Neuron (in vitro differentiated cells): Measurements from ENCODE around the gene ZFYVE16.
"Not testable (repeated sequence)": the region's sequence is repeated elsewhere in the genome, so short reads cannot be mapped to it uniquely, and the experiment has no call there.

Source experiments
- H2AFZ ChIP-seq: one replicate; pipeline ENCODE4 v1.6.1; 2013; ENCODE audit warnings: low read depth, mild to moderate bottlenecking, inconsistent platforms, low read length, moderate library complexity
- H3K27me3 ChIP-seq: one replicate; pipeline ENCODE4 v1.6.1; 2013; ENCODE audit warnings: low read length; ENCODE audit not compliant: insufficient read depth
- H3K36me3 ChIP-seq: one replicate; pipeline ENCODE4 v1.6.1; 2013; ENCODE audit warnings: low read length; ENCODE audit not compliant: insufficient read depth
- H3K4me1 ChIP-seq: one replicate; pipeline ENCODE4 v1.6.1; 2013; ENCODE audit warnings: low read length; ENCODE audit not compliant: insufficient read depth
- H3K4me3 ChIP-seq: 2 replicates; pipeline ENCODE4 v1.5.1; 2013; ENCODE audit warnings: mild to moderate bottlenecking, low read length, moderate library complexity
- H3K9me3 ChIP-seq: one replicate; pipeline ENCODE4 v1.6.1; 2013; ENCODE audit warnings: low read length

The ZFYVE16 gene

DNA sequence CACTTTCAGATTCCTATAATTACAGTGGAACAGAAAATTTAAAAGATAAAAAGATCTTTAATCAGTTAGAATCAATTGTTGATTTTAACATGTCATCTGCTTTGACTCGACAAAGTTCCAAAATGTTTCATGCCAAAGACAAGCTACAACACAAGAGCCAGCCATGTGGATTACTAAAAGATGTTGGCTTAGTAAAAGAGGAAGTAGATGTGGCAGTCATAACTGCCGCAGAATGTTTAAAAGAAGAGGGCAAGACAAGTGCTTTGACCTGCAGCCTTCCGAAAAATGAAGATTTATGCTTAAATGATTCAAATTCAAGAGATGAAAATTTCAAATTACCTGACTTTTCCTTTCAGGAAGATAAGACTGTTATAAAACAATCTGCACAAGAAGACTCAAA is 29.5 kb downstream of the ZFYVE16 start:
- no peak overlapping the region for H2AFZ ChIP-seq

DNA sequence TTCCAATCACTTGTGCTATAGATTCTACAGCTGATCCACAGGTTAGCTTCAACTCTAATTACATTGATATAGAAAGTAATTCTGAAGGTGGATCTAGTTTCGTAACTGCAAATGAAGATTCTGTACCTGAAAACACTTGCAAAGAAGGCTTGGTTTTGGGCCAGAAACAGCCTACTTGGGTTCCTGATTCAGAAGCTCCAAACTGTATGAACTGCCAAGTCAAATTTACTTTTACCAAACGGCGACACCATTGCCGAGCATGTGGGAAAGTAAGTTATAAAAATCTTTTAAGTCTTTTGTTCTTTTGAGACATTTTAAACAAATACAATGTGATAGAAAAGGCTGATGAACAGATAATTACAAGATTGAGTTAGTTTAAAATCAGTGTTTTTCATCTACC is 30.9 kb downstream of the ZFYVE16 start:
- peaks cover 83% of the 10 kb centered on the region for H3K36me3 ChIP-seq
- no peak overlapping the region for H2AFZ ChIP-seq
- no peak overlapping the region for H3K4me3 ChIP-seq

More for the DNA sequence above, 29.5 kb downstream of the ZFYVE16 start:
- Histone ChIP-seq H3K36me3 (peaks cover 71% of the 10 kb centered on the region), H3K27me3 (no peaks in the 10 kb centered on the region), H3K4me3 (no peak overlapping the region), H3K4me1 (no peaks in the 10 kb centered on the region), H3K9me3 (peaks cover 12% of the 10 kb centered on the region)

DNA sequence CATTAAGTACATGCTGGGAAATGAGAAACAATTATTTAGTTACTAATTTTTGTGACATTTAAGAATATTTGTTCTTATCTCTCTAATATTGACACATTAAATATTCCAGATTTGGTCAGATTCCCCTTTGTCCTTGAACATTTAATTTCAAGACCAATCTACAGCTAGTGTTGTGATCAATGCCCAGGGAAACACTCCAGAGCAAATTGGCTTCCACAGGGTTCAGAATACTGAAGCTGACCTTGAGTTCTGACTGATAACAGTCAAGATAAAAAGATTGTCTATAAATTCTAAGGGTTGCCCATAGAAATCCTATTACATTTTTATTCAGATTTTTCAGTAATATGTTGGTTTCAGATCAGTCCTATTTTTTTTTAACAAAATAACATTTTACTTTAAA is 31.3 kb downstream of the ZFYVE16 start:
- peaks cover 84% of the 10 kb centered on the region for H3K36me3 ChIP-seq
- H2AFZ ChIP-seq = no peak overlapping the region
- no peaks in the 10 kb centered on the region for H3K4me1 ChIP-seq
- peaks cover 12% of the 10 kb centered on the region for H3K9me3 ChIP-seq
- no peak overlapping the region for H3K4me3 ChIP-seq
- H3K27me3 ChIP-seq = no peaks in the 10 kb centered on the region

More for the DNA sequence above, 30.9 kb downstream of the ZFYVE16 start:
- Histone ChIP-seq H3K4me1 (no peaks in the 10 kb centered on the region), H3K9me3 (peaks cover 12% of the 10 kb centered on the region), H3K27me3 (no peaks in the 10 kb centered on the region)

GRCh38 chr5:80442742-80443141 is 34.9 kb downstream of the ZFYVE16 start:
- H3K4me3 ChIP-seq = no peak overlapping the region
- no peaks in the 10 kb centered on the region for H3K27me3 ChIP-seq
- H3K36me3 ChIP-seq = peaks cover 81% of the 10 kb centered on the region
- H2AFZ ChIP-seq = no peak overlapping the region
- H3K9me3 ChIP-seq = no peaks in the 10 kb centered on the region
- no peaks in the 10 kb centered on the region for H3K4me1 ChIP-seq

GRCh38 chr5:80453366-80453765 is 45.5 kb downstream of the ZFYVE16 start:
- no peak overlapping the region for H2AFZ ChIP-seq
- no peak overlapping the region for H3K4me3 ChIP-seq
- H3K27me3 ChIP-seq = no peaks in the 10 kb centered on the region
- no peaks in the 10 kb centered on the region for H3K9me3 ChIP-seq
- no peaks in the 10 kb centered on the region for H3K4me1 ChIP-seq
- H3K36me3 ChIP-seq = peaks cover 62% of the 10 kb centered on the region

DNA sequence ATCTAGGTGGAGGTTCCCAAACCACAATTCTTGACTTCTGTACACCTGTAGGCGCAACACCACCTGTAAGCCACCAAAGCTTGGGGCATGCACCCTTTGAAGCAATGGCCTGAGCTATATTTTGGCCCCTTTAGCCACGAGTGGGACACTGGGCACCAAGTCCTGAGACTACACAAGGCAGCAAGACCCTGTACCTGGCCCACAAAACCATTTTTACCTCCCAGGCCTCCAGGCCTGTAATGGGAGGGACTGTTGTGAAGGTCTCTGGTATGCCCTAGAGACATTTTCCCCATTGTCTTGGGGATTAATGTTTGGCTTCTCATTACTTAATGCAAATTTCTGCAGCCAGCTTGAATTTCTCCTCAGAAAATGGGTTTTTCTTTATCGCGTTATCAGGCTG is 55.4 kb downstream of the ZFYVE16 start:
- no peaks in the 10 kb centered on the region for H3K4me1 ChIP-seq
- no peak overlapping the region for H2AFZ ChIP-seq
- no peaks in the 10 kb centered on the region for H3K27me3 ChIP-seq
- H3K36me3 ChIP-seq = peaks cover 75% of the 10 kb centered on the region
- peaks cover 36% of the 10 kb centered on the region for H3K9me3 ChIP-seq
- no peak overlapping the region for H3K4me3 ChIP-seq

DNA sequence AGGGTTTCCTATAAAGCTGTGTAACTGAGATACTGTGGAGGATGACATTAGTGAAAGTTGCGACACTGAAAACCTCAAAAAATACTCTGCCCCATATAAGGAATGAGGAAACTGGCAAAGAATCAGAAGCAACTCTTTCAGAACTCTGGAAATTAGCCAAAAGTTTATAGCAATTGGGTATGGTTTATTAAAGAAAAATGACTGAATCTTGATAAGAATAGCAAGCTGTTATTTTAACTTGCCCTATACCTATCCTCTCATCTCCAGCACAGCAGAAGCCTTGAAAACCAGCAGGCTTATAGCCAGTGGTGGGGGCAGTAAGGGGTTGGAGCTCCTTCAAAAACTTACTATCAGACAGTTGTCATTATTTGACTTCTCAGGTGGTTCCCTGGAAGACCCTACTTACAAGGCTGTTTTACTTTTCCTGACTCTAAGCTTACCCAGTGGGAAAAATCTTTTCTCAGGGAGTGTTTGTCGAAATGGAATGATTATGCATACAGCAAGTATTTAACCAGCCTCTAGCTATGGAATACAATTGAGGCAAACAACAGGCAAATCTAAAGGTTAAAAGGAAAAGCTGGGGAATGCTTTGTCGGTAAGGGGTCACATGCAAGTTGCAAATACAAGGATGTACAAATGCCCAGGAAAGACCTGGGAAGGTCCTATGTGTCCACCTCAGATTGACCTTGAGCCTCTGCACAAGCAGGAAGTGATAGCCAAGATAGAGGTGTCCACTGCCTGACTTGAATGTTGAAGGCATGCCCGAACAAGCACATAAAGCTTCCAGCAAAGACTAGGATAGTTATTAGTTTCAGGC is 59.0 kb downstream of the ZFYVE16 start:
- Histone ChIP-seq H3K4me3 (no peak overlapping the region), H3K36me3 (peaks cover 58% of the 10 kb centered on the region), H3K4me1 (no peaks in the 10 kb centered on the region), H3K9me3 (peaks cover 40% of the 10 kb centered on the region), H3K27me3 (no peaks in the 10 kb centered on the region), H2AFZ (no peak overlapping the region)

GRCh38 chr5:80468131-80468530 is 60.3 kb downstream of the ZFYVE16 start:
- Histone ChIP-seq H3K4me3 (no peak overlapping the region), H2AFZ (no peak overlapping the region), H3K4me1 (no peaks in the 10 kb centered on the region), H3K9me3 (peaks cover 29% of the 10 kb centered on the region), H3K36me3 (peaks cover 54% of the 10 kb centered on the region), H3K27me3 (no peaks in the 10 kb centered on the region)

GRCh38 chr5:80470631-80471030 is 62.8 kb downstream of the ZFYVE16 start:
- not testable (repeated sequence) for H3K4me1 ChIP-seq, H3K27me3 ChIP-seq, H3K4me3 ChIP-seq, H2AFZ ChIP-seq
- H3K36me3 ChIP-seq = peaks cover 55% of the 10 kb centered on the region
- H3K9me3 ChIP-seq = peaks cover 20% of the 10 kb centered on the region

DNA sequence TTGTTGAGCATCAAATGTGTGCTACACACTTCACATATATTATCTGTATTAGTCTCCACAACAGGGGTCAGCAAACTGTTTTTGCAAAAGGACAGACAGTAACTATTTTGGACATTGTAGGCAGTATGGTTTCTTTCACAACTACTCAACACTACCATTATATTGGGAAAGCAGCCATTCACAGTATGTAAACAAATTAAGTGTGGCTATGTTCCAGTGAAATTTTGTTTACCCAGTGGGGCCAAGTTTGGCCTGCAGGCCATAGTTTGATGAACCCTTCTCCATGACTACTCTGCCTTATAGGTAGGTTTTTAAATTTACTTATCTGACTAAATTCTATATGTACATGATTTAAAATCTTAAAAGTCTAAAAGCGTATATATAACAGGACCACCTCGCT is 67.1 kb downstream of the ZFYVE16 start:
- Histone ChIP-seq H3K36me3 (peaks cover 38% of the 10 kb centered on the region), H3K27me3 (no peaks in the 10 kb centered on the region), H2AFZ (no peak overlapping the region), H3K4me3 (no peak overlapping the region), H3K9me3 (peaks cover 6% of the 10 kb centered on the region), H3K4me1 (no peaks in the 10 kb centered on the region)

- peaks cover 21% of the 10 kb centered on the region for H3K36me3 ChIP-seq
- H3K27me3 ChIP-seq = no peaks in the 10 kb centered on the region
- no peaks in the 10 kb centered on the region for H3K4me1 ChIP-seq
- no peak overlapping the region for H3K4me3 ChIP-seq
- peaks cover 3% of the 10 kb centered on the region for H3K9me3 ChIP-seq
- H2AFZ ChIP-seq = no peak overlapping the region
These were observed 71.8 kb downstream of the ZFYVE16 start for GRCh38 chr5:80479713-80480112.

DNA sequence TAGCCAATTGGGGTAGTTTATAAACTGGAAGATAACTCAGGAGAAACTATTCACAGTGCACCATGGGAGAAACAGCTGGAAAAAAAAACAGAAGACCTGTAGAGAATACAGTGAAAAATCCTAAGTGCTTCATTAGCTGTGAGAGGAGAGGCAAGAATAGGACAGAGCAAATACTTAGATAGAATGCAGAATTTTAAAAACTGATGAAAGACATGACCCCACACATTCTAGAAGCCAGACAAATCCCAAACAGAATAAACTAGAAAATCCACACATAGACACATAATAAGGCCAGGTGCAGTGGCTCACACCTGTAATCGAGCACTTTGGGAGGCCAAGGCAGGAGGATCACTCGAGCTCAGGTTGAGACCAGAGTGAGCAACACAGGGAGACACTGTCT is 72.5 kb downstream of the ZFYVE16 start:
- no peaks in the 10 kb centered on the region for H3K27me3 ChIP-seq
- H3K4me1 ChIP-seq = no peaks in the 10 kb centered on the region
- H3K9me3 ChIP-seq = peaks cover 3% of the 10 kb centered on the region
- H2AFZ ChIP-seq = no peak overlapping the region
- H3K36me3 ChIP-seq = peaks cover 15% of the 10 kb centered on the region
- no peak overlapping the region for H3K4me3 ChIP-seq

- Histone ChIP-seq H3K27me3 (no peaks in the 10 kb centered on the region), H3K4me3 (no peak overlapping the region), H2AFZ (no peak overlapping the region), H3K9me3 (peaks cover 3% of the 10 kb centered on the region), H3K4me1 (no peaks in the 10 kb centered on the region), H3K36me3 (peaks cover 11% of the 10 kb centered on the region)
These were observed 73.4 kb downstream of the ZFYVE16 start for GRCh38 chr5:80481019-80481893.
